Activated naive CD8-positive, alpha-beta T cell (primary cell): ENCODE results near the gene CSMD2.

ENCODE experiments used
- H3K27ac Mint-ChIP-seq: one replicate; pipeline ENCODE4 v1.8.0; 2021; ENCODE audit warnings: mixed read lengths
- H3K27me3 Mint-ChIP-seq: one replicate; pipeline ENCODE4 v1.8.0; 2021; ENCODE audit warnings: mixed read lengths
- H3K36me3 Mint-ChIP-seq: one replicate; pipeline ENCODE4 v1.8.0; 2021; ENCODE audit warnings: mixed read lengths
- H3K4me1 Mint-ChIP-seq: one replicate; pipeline ENCODE4 v1.8.0; 2021; ENCODE audit warnings: low read depth, mixed read lengths
- H3K4me3 Mint-ChIP-seq: one replicate; pipeline ENCODE4 v1.8.0; 2021; ENCODE audit warnings: mild to moderate bottlenecking, mixed read lengths
- H3K9me3 Mint-ChIP-seq: one replicate; pipeline ENCODE4 v1.8.0; 2021; ENCODE audit warnings: low read depth, mixed read lengths

CSMD2 gene

GRCh38 chr1:33993301-33993700 lies 171.7 kb downstream of the CSMD2 start:
- no peak overlapping the region for H3K4me3 Mint-ChIP-seq
- no peak overlapping the region for H3K27ac Mint-ChIP-seq
- peaks cover 11% of the 10 kb centered on the region for H3K27me3 Mint-ChIP-seq
- H3K36me3 Mint-ChIP-seq = no peaks in the 10 kb centered on the region
- H3K4me1 Mint-ChIP-seq = no peaks in the 10 kb centered on the region
- no peaks in the 10 kb centered on the region for H3K9me3 Mint-ChIP-seq

DNA sequence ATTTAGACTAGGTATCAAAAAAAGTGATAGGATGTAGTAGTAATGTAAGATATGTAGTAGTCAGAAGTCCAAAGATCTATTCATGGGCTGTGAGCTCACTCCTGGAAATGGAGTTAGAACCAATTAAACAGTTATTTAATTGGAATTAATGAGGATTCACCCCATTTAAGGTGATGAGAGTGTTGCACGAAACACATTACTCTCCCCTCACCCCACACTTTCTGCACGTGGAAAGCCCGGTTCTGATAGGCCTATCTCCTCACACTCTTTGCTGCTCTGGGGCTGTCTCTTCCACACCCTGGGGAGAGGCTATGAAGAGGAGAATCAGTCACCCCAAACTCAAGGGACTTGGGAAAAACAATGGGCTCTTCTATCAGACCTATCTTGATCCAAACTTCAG lies 174.7 kb downstream of the CSMD2 start:
- no peaks in the 10 kb centered on the region for H3K4me1 Mint-ChIP-seq
- no peak overlapping the region for H3K27ac Mint-ChIP-seq

GRCh38 chr1:33988161-33988560 lies 176.9 kb downstream of the CSMD2 start:
- H3K36me3 Mint-ChIP-seq = no peaks in the 10 kb centered on the region
- peaks cover 9% of the 10 kb centered on the region for H3K27me3 Mint-ChIP-seq
- no peaks in the 10 kb centered on the region for H3K9me3 Mint-ChIP-seq
- no peak overlapping the region for H3K27ac Mint-ChIP-seq
- no peaks in the 10 kb centered on the region for H3K4me1 Mint-ChIP-seq
- H3K4me3 Mint-ChIP-seq = no peak overlapping the region

More for the DNA sequence above, 174.7 kb downstream of the CSMD2 start:
- Mint-ChIP-seq H3K36me3 (no peaks in the 10 kb centered on the region), H3K27me3 (peaks cover 12% of the 10 kb centered on the region), H3K9me3 (no peaks in the 10 kb centered on the region), H3K4me3 (no peak overlapping the region)

- Mint-ChIP-seq H3K4me3 (no peak overlapping the region), H3K36me3 (no peaks in the 10 kb centered on the region), H3K27ac (no peak overlapping the region), H3K27me3 (peaks cover 10% of the 10 kb centered on the region), H3K4me1 (no peaks in the 10 kb centered on the region), H3K9me3 (no peaks in the 10 kb centered on the region)
Observed at GRCh38 chr1:33986390-33987095, 178.5 kb downstream of the CSMD2 start.

- no peaks in the 10 kb centered on the region for H3K9me3 Mint-ChIP-seq
Observed at GRCh38 chr1:33985656-33986055, 179.4 kb downstream of the CSMD2 start.

GRCh38 chr1:33984906-33985565 lies 180.0 kb downstream of the CSMD2 start:
- Mint-ChIP-seq H3K27me3 (peaks cover 15% of the 10 kb centered on the region), H3K4me1 (no peaks in the 10 kb centered on the region), H3K27ac (no peak overlapping the region), H3K4me3 (no peak overlapping the region), H3K36me3 (no peaks in the 10 kb centered on the region), H3K9me3 (no peaks in the 10 kb centered on the region)

More at GRCh38 chr1:33985656-33986055, 179.4 kb downstream of the CSMD2 start:
- Mint-ChIP-seq H3K27me3 (peaks cover 13% of the 10 kb centered on the region), H3K4me3 (no peak overlapping the region), H3K27ac (no peak overlapping the region), H3K4me1 (no peaks in the 10 kb centered on the region), H3K36me3 (no peaks in the 10 kb centered on the region)

GRCh38 chr1:33982419-33982818 lies 182.6 kb downstream of the CSMD2 start:
- Mint-ChIP-seq H3K9me3 (no peaks in the 10 kb centered on the region), H3K27ac (no peak overlapping the region), H3K4me1 (no peaks in the 10 kb centered on the region), H3K36me3 (no peaks in the 10 kb centered on the region), H3K4me3 (no peak overlapping the region), H3K27me3 (peaks cover 16% of the 10 kb centered on the region)

DNA sequence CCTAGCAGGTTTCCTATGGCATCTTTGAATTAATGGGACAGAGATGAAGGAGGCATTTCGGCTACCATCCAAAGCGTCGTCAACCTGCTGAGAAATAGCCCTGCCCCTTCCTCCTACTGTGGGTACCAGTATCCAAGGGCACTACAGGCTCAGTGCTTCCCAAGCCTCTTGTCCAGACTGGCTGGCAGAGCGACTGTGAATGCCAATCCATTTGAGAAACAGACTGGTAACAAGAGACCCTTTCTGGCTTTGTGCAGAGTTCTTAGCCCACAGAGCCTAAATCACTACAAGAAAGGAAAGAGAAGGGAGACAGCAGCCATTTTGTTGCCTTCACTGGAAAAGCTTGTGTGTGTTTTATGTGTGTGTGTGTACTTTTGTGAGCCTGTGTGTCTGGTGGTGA lies 185.7 kb downstream of the CSMD2 start:
- Mint-ChIP-seq H3K9me3 (no peaks in the 10 kb centered on the region), H3K36me3 (no peaks in the 10 kb centered on the region), H3K4me1 (no peaks in the 10 kb centered on the region), H3K27ac (no peak overlapping the region), H3K27me3 (peaks cover 19% of the 10 kb centered on the region), H3K4me3 (no peak overlapping the region)

GRCh38 chr1:33975961-33976360 lies 189.1 kb downstream of the CSMD2 start:
- no peak overlapping the region for H3K27ac Mint-ChIP-seq
- no peak overlapping the region for H3K4me3 Mint-ChIP-seq
- H3K9me3 Mint-ChIP-seq = no peaks in the 10 kb centered on the region

DNA sequence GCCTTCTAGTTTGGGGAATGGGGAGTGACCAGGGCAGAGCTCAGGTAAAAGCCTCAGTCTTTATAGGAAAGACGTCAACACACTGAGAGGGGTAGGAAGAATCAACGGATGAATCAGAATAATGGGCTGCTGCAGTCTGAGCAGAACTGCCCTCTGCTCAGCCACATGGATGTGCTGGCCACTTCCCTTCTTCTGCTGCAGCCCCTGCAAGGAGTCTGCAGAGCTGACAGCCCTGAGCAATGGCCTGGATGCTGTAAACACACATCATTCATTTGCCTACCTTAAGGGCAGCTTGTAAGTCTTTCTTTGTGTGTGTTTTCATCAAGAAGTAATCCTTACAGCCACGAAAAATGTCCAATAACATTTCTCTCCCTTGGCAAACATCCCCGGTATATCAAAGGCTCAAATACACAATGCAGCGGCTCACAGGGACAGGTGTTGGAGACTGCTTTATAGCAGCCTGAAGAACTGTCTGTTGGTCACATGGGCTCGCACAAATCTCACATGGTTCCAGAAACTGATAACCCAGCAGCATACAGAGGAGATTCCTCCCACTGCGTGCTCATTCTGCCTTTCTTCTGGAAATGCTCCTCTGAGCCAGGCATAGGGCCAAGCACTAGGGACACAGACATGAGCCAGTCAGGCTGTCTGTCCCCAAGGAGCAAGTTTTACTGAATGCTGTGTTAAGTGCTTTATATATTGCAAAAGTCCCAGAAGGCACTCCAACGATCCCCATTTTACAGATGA lies 191.1 kb downstream of the CSMD2 start:
- Mint-ChIP-seq H3K9me3 (no peaks in the 10 kb centered on the region), H3K4me3 (no peak overlapping the region), H3K27me3 (peaks cover 9% of the 10 kb centered on the region), H3K4me1 (no peaks in the 10 kb centered on the region), H3K27ac (no peak overlapping the region), H3K36me3 (no peaks in the 10 kb centered on the region)

More at GRCh38 chr1:33975961-33976360, 189.1 kb downstream of the CSMD2 start:
- Mint-ChIP-seq H3K27me3 (peaks cover 12% of the 10 kb centered on the region), H3K36me3 (no peaks in the 10 kb centered on the region), H3K4me1 (no peaks in the 10 kb centered on the region)

- no peaks in the 10 kb centered on the region for H3K4me1 Mint-ChIP-seq
- H3K27ac Mint-ChIP-seq = no peak overlapping the region
- no peaks in the 10 kb centered on the region for H3K36me3 Mint-ChIP-seq
- no peaks in the 10 kb centered on the region for H3K9me3 Mint-ChIP-seq
- H3K4me3 Mint-ChIP-seq = no peak overlapping the region
- H3K27me3 Mint-ChIP-seq = peaks cover 5% of the 10 kb centered on the region
Observed at GRCh38 chr1:33972676-33973395, 192.2 kb downstream of the CSMD2 start.

DNA sequence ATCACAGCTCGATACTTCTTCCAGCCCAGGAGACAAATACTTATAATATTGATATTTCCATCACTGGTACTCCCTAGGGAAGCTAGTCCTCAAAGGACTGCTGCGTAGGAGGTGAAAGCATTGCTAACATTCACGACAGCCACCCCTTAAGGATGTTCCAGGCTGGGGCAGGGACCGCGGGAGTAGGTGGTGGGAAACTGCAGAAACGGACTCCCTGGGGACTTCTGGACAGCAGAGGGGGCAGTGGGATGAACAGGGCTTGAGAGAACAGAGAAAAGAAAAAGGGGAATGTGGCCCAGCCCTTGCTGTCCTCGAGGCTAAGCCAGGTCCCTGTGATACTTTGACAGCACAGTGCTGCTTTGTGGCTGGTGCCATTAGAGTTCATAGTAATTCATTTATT lies 193.1 kb downstream of the CSMD2 start:
- Mint-ChIP-seq H3K36me3 (no peaks in the 10 kb centered on the region), H3K27me3 (peaks cover 5% of the 10 kb centered on the region), H3K4me1 (no peaks in the 10 kb centered on the region), H3K9me3 (no peaks in the 10 kb centered on the region), H3K4me3 (no peak overlapping the region), H3K27ac (no peak overlapping the region)

- Mint-ChIP-seq H3K27me3 (peaks cover 1% of the 10 kb centered on the region), H3K4me1 (no peaks in the 10 kb centered on the region), H3K27ac (no peak overlapping the region), H3K4me3 (no peak overlapping the region), H3K9me3 (no peaks in the 10 kb centered on the region), H3K36me3 (no peaks in the 10 kb centered on the region)
Observed at GRCh38 chr1:33971018-33971710, 193.9 kb downstream of the CSMD2 start.

DNA sequence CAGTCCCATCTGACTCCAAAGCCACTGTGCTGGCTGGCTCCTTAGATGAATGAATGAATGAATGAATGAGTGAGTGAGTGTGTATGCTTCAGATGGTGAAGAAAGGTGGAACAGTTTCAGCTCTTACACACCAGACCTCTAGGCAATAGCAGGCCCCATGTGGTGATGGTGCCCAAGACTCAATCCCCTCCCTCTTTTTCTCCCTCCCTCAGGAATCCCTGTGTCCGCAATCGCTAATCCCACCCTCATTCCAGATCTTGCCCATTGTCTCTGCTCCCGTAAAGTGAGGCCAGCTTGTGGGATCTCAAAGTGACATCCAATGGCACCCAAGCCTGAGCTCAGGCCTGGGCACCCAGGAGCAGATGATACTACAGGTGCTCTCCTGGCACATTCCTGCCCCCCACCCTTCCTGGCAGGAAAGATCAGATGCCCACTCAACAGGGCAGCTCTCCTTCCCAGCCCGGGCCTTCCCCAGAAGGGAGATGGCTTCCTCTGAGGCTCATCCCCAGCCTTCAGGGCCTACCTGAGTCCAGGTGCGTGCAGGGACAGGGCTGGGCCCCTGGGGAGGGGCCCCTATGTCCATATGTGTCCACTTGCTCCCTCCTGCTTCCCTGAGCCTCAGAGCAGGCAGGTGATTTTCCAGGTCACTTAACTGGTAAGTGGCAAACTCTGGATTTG lies 194.7 kb downstream of the CSMD2 start:
- H3K4me3 Mint-ChIP-seq = no peak overlapping the region
- H3K4me1 Mint-ChIP-seq = no peaks in the 10 kb centered on the region
- H3K9me3 Mint-ChIP-seq = no peaks in the 10 kb centered on the region
- no peaks in the 10 kb centered on the region for H3K36me3 Mint-ChIP-seq
- H3K27me3 Mint-ChIP-seq = peaks cover 1% of the 10 kb centered on the region
- no peak overlapping the region for H3K27ac Mint-ChIP-seq
